GF-D8 (cell line): ENCODE data around the gene RBM28.
"Not testable (repeated sequence)": the region's sequence is repeated elsewhere in the genome, so short reads cannot be mapped to it uniquely, and the experiment has no call there.

ENCODE experiments used
- DNase-seq: peaks from one replicate; lab custom pipeline; 2025; lab: John Stamatoyannopoulos, UW

RBM28 gene

GRCh38 chr7:128284102-128284501 lies 59.6 kb downstream of the RBM28 start:
- no peak for DNase-seq

GRCh38 chr7:128281605-128282380 lies 61.9 kb downstream of the RBM28 start:
- no peak for DNase-seq

GRCh38 chr7:128280451-128280850 lies 63.3 kb downstream of the RBM28 start:
- not testable (repeated sequence) for DNase-seq

GRCh38 chr7:128279124-128279713 lies 64.5 kb downstream of the RBM28 start:
- no peak for DNase-seq

GRCh38 chr7:128278366-128278765 lies 65.3 kb downstream of the RBM28 start:
- DNase-seq, result no peak

GRCh38 chr7:128275681-128276080 lies 68.0 kb downstream of the RBM28 start:
- no peak for DNase-seq

- DNase-seq, result no peak
These were observed 68.7 kb downstream of the RBM28 start for GRCh38 chr7:128274884-128275603.

GRCh38 chr7:128274246-128274883 lies 69.3 kb downstream of the RBM28 start:
- DNase-seq, result no peak

- no peak for DNase-seq
These were observed 71.7 kb downstream of the RBM28 start for GRCh38 chr7:128271942-128272481.

GRCh38 chr7:128271471-128271941 lies 72.2 kb downstream of the RBM28 start:
- no peak for DNase-seq

GRCh38 chr7:128270826-128271272 lies 72.9 kb downstream of the RBM28 start:
- DNase-seq, result no peak

- DNase-seq, result no peak
These were observed 75.5 kb downstream of the RBM28 start for GRCh38 chr7:128268233-128268632.

GRCh38 chr7:128267595-128267924 lies 76.1 kb downstream of the RBM28 start:
- DNase-seq, result no peak

- DNase-seq, result no peak
These were observed 76.7 kb downstream of the RBM28 start for GRCh38 chr7:128266883-128267594.

GRCh38 chr7:128266529-128266882 lies 77.2 kb downstream of the RBM28 start:
- no peak for DNase-seq

- no peak for DNase-seq
These were observed 77.8 kb downstream of the RBM28 start for GRCh38 chr7:128265906-128266300.

GRCh38 chr7:128265156-128265905 lies 78.4 kb downstream of the RBM28 start:
- no peak for DNase-seq

- DNase-seq, result no peak
These were observed 79.2 kb downstream of the RBM28 start for GRCh38 chr7:128264477-128264876.

- DNase-seq, result no peak
These were observed 80.3 kb downstream of the RBM28 start for GRCh38 chr7:128263420-128263819.

GRCh38 chr7:128262273-128263028 lies 81.3 kb downstream of the RBM28 start:
- DNase-seq, result no peak
